SK-N-SH treated with all-trans-retinoic acid at 6 μM for 48 hours (cell line): ENCODE data around the gene ZNF426.
"Not testable (repeated sequence)": the region's sequence is repeated elsewhere in the genome, so short reads cannot be mapped to it uniquely, and the experiment has no call there.

Experiments used
- ATAC-seq: fragments of 200-7000 bp; cut with Tn5 transposase; 3 replicates; pipeline ENCODE4 v1.9.1; 2020; ENCODE audit warnings: mild to moderate bottlenecking, moderate library complexity
- ARNTL ChIP-seq: fragments of 450-650 bp; formaldehyde crosslinking; IDR thresholded peaks from 2 replicates; pipeline ENCODE4 v1.5.0; 2020; ENCODE audit warnings: low read depth, mild to moderate bottlenecking, moderate library complexity, borderline replicate concordance
- BACH2 ChIP-seq: fragments of 250-450 bp; sonication (Bioruptor Pico); IDR thresholded peaks from 2 replicates; pipeline ENCODE4 v1.9.0; 2021; ENCODE audit warnings: mild to moderate bottlenecking, borderline replicate concordance
- ESRRG ChIP-seq: fragments of 250-450 bp; sonication (Bioruptor Pico); IDR thresholded peaks from 2 replicates; pipeline ENCODE4 v1.6.1; 2021; ENCODE audit warnings: mild to moderate bottlenecking
- GLIS3 ChIP-seq: fragments of 250-450 bp; sonication (Bioruptor Pico); IDR thresholded peaks from 2 replicates; pipeline ENCODE4 v1.5.0; 2020; ENCODE audit warnings: mild to moderate bottlenecking, moderate library complexity
- ISL1 ChIP-seq: fragments of 250-450 bp; sonication (Bioruptor Pico); IDR thresholded peaks from 2 replicates; pipeline ENCODE4 v2.1.2; 2022; ENCODE audit warnings: mild to moderate bottlenecking, moderate library complexity
- OSR1 ChIP-seq: fragments of 250-450 bp; sonication (Bioruptor Pico); IDR thresholded peaks from 2 replicates; pipeline ENCODE4 v1.8.0; 2022; ENCODE audit warnings: moderate library complexity, mild to moderate bottlenecking, inconsistent platforms
- PPARA ChIP-seq: fragments of 250-450 bp; sonication (Bioruptor Pico); IDR thresholded peaks from 2 replicates; pipeline ENCODE4 v1.5.0; 2020; ENCODE audit warnings: mild to moderate bottlenecking, borderline replicate concordance
- RARB ChIP-seq: fragments of 250-450 bp; sonication (Bioruptor Pico); IDR thresholded peaks from 2 replicates; pipeline ENCODE4 v1.8.0; 2021; ENCODE audit warnings: mild to moderate bottlenecking, moderate library complexity
- SNAI2 ChIP-seq: fragments of 250-450 bp; sonication (Bioruptor Pico); IDR thresholded peaks from 2 replicates; pipeline ENCODE4 v1.5.0; 2020; ENCODE audit warnings: mild to moderate bottlenecking, moderate library complexity
- TCF4 ChIP-seq: fragments of 250-450 bp; sonication (Bioruptor Pico); IDR thresholded peaks from 2 replicates; pipeline ENCODE4 v1.8.0; 2021; ENCODE audit warnings: mild to moderate bottlenecking, moderate library complexity, borderline replicate concordance
- ZC3H10 ChIP-seq: fragments of 250-450 bp; sonication (Bioruptor Pico); IDR thresholded peaks from 2 replicates; pipeline ENCODE4 v1.5.1; 2021; ENCODE audit warnings: mild to moderate bottlenecking, moderate library complexity
- ZFP3 ChIP-seq: fragments of 250-450 bp; sonication (Bioruptor Pico); IDR thresholded peaks from 2 replicates; pipeline ENCODE4 v1.5.0; 2020; ENCODE audit warnings: mild to moderate bottlenecking, moderate library complexity
- ZFP30 ChIP-seq: fragments of 450-650 bp; formaldehyde crosslinking; IDR thresholded peaks from 2 replicates; pipeline ENCODE4 v1.5.0; 2022; ENCODE audit warnings: mild to moderate bottlenecking, moderate library complexity
- ZNF565 ChIP-seq: fragments of 450-650 bp; formaldehyde crosslinking; conservative IDR thresholded peaks from 2 replicates; pipeline ENCODE4 v1.5.0; 2020; ENCODE audit warnings: low read depth, mild to moderate bottlenecking, moderate library complexity
- ZNF70 ChIP-seq: fragments of 450-650 bp; formaldehyde crosslinking; IDR thresholded peaks from 2 replicates; pipeline ENCODE4 v1.5.0; 2020; ENCODE audit warnings: mild to moderate bottlenecking, moderate library complexity
- ZNF8 ChIP-seq: fragments of 450-650 bp; formaldehyde crosslinking; IDR thresholded peaks from 2 replicates; pipeline ENCODE4 v1.5.0; 2020; ENCODE audit warnings: mild to moderate bottlenecking, moderate library complexity
- TF ChIP-seq, protein P1 (sequence below): fragments of 250-450 bp; sonication (Bioruptor Pico); IDR thresholded peaks from 2 replicates; pipeline ENCODE4 v1.5.1; 2021; ENCODE audit warnings: mild to moderate bottlenecking, moderate library complexity
- TF ChIP-seq, protein P2 (sequence below): fragments of 250-450 bp; sonication (Bioruptor Pico); IDR thresholded peaks from 2 replicates; pipeline ENCODE4 v1.8.0; 2021; ENCODE audit warnings: low read depth, mild to moderate bottlenecking, moderate library complexity, borderline replicate concordance
- TF ChIP-seq, protein P3 (sequence below): fragments of 250-450 bp; sonication (Bioruptor Pico); IDR thresholded peaks from 2 replicates; pipeline ENCODE4 v1.8.0; 2020; ENCODE audit warnings: mild to moderate bottlenecking, moderate library complexity, borderline replicate concordance
- TF ChIP-seq, protein P4 (sequence below): fragments of 250-450 bp; sonication (Bioruptor Pico); IDR thresholded peaks from 2 replicates; pipeline ENCODE4 v1.5.1; 2020; ENCODE audit warnings: low read depth, mild to moderate bottlenecking, moderate library complexity

The ZNF426 gene

DNA sequence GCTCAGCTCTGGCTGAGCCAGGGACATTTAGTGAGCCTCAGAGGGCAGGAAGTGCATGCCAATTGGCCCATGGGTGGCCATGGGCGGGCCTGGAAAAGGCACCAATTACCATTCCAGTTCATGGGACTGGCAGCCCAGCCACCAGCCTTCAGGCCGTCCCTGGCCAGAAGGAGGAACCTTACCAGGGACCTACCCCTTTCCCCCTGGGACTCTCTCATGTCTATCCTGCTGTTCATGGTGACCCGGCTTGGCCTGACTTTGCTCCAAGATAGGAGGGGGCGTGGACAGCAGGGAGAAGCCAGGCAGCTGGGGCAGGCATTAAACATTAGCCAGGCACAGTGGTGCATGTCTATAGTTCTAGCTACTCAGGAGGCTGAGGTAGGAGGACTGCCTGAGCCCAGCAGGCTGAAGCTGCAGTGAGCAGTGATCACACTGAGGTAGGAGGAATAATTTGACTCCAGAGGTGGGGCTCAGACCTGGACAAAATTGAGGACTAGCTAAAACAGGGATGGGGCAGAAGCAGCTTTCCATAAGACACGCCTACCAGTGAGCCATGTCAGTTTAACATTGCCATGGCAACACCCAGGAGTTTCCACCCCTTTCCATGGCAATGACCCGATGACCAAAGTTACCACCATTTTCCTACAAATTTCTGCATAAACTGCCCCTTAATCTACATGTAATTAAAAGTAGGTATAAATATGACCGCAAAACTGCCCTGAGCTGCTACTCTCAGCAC is 14.3 kb upstream of the ZNF426 start:
- no peak for TF ChIP-seq ZFP3
- TF ChIP-seq ARNTL = no peak
- no peak for TF ChIP-seq BACH2 (CRISPR knock-in tag)
- no peak for TF ChIP-seq ZNF70
- TF ChIP-seq GLIS3 (CRISPR knock-in tag) = no peak
- no peak for TF ChIP-seq ZFP30 (CRISPR knock-in tag)
- TF ChIP-seq, protein P1, sequence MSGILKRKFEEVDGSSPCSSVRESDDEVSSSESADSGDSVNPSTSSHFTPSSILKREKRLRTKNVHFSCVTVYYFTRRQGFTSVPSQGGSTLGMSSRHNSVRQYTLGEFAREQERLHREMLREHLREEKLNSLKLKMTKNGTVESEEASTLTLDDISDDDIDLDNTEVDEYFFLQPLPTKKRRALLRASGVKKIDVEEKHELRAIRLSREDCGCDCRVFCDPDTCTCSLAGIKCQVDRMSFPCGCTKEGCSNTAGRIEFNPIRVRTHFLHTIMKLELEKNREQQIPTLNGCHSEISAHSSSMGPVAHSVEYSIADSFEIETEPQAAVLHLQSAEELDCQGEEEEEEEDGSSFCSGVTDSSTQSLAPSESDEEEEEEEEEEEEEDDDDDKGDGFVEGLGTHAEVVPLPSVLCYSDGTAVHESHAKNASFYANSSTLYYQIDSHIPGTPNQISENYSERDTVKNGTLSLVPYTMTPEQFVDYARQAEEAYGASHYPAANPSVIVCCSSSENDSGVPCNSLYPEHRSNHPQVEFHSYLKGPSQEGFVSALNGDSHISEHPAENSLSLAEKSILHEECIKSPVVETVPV (CRISPR knock-in tag) = no peak

DNA sequence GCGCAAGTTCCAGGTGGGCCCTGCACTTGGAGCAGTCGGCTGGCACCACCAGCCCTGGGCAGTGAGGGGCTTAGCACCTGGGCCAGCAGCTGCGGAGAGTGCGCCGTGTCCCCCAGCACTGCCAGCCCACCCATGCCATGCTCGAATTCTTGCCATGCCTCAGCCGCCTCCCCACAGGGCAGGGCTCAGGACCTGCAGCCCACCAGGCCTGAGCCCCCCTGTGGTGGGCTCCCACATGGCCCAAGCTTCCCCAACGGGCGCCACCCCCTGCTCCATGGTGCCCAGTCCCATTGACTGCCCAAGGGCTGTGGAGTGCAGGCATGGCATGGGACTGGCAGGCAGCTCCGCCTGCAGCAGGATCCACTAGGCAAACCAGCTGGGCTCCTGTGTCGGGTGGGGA is 9.4 kb upstream of the ZNF426 start:
- TF ChIP-seq SNAI2 = no peak
- TF ChIP-seq, all 23 proteins: peak for 0
- ATAC-seq = no peak

More for the DNA sequence above, 14.3 kb upstream of the ZNF426 start:
- no peak for ATAC-seq

DNA sequence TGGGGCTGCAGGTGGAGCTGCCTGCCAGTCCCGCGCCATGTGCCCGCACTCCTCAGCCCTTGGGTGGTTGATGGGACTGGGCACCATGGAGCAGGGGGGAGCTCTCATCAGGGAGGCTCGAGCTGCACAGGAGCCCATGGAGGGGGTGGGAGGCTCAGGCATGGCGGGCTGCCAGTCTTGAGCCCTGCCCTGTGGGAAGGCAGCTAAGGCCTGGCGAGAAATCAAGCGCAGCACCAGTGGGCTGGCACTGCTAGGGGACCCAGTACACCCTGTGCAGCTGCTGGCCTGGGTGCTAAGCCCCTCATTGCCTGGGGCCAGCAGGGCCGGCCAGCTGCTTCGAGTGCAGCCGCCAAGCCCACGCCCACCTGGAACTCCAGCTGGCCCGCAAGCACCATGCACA is 2.8 kb upstream of the ZNF426 start:
- not testable (repeated sequence) for ATAC-seq

DNA sequence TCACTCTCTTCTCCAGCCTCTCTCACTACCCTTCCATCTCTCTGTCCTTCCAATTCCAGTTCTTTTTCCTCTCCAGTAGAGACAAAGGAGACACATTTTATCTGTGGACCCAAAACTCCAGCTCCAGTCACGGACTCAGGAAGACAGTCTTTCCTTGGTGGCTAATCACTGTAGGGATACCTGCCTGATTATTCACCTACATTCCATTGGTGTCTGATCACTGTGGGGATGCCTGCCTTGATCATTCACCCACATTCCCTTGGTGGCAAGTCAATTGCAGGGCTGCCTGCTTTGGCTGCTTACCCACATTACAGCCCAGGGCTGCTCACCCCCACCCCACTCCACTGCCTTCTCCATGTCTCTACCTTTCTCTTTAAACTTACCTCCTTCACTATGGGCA is 1.5 kb upstream of the ZNF426 start:
- ATAC-seq = not testable (repeated sequence)

DNA sequence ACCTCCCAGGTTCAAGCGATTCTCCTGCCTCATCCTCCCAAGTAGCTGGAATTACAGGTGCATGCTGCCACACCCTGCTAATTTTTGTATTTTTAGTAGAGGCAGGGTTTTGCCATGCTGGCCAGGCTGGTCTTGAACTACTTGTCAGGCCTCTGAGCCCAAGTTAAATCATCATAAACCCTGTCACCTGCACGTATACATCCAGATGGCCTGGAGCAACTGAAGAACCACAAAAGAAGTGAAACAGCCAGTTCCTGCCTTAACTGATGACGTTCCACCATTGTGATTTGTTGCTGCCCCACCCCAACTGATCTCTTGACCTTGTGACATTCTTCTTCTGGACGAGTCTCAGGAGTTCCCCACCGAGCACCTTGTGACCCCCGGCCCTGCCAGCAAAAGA is 756 bp upstream of the ZNF426 start:
- not testable (repeated sequence) for ATAC-seq

DNA sequence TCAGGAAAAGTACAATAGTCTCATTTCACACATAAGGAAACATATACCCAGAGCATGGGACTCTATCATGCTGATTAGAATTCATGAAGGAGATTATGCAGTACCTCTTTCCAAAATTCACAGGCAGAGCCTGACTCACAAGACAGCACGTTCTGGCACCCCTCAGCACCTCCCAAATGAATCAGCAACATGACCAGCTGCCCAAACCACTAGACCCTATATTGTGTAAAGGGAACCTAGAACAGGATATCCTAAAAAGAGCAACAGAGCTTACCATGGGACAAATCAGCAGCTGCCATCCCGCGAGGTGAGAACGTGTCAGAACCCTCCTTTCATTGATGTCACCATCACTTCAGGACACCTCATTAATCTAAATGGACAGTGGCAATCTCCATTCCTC is 2.5 kb downstream of the ZNF426 start:
- TF ChIP-seq ISL1 (CRISPR knock-in tag) = no peak
- TF ChIP-seq ZC3H10 = no peak
- no peak for TF ChIP-seq ZNF565
- TF ChIP-seq, protein P2, sequence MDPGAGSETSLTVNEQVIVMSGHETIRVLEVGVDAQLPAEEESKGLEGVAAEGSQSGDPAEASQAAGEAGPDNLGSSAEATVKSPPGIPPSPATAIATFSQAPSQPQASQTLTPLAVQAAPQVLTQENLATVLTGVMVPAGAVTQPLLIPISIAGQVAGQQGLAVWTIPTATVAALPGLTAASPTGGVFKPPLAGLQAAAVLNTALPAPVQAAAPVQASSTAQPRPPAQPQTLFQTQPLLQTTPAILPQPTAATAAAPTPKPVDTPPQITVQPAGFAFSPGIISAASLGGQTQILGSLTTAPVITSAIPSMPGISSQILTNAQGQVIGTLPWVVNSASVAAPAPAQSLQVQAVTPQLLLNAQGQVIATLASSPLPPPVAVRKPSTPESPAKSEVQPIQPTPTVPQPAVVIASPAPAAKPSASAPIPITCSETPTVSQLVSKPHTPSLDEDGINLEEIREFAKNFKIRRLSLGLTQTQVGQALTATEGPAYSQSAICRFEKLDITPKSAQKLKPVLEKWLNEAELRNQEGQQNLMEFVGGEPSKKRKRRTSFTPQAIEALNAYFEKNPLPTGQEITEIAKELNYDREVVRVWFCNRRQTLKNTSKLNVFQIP (CRISPR knock-in tag) = no peak
- no peak for TF ChIP-seq OSR1 (CRISPR knock-in tag)
- TF ChIP-seq, protein P3, sequence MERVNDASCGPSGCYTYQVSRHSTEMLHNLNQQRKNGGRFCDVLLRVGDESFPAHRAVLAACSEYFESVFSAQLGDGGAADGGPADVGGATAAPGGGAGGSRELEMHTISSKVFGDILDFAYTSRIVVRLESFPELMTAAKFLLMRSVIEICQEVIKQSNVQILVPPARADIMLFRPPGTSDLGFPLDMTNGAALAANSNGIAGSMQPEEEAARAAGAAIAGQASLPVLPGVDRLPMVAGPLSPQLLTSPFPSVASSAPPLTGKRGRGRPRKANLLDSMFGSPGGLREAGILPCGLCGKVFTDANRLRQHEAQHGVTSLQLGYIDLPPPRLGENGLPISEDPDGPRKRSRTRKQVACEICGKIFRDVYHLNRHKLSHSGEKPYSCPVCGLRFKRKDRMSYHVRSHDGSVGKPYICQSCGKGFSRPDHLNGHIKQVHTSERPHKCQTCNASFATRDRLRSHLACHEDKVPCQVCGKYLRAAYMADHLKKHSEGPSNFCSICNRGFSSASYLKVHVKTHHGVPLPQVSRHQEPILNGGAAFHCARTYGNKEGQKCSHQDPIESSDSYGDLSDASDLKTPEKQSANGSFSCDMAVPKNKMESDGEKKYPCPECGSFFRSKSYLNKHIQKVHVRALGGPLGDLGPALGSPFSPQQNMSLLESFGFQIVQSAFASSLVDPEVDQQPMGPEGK (CRISPR knock-in tag) = no peak
- no peak for TF ChIP-seq ZFP30 (CRISPR knock-in tag)
- TF ChIP-seq, all 23 proteins: peak for 0
- no peak for ATAC-seq

- no peak for TF ChIP-seq ZNF565
- TF ChIP-seq SNAI2 = no peak
- TF ChIP-seq, protein P1 (CRISPR knock-in tag) = no peak
- TF ChIP-seq ZNF70 = no peak
- TF ChIP-seq, protein P4, sequence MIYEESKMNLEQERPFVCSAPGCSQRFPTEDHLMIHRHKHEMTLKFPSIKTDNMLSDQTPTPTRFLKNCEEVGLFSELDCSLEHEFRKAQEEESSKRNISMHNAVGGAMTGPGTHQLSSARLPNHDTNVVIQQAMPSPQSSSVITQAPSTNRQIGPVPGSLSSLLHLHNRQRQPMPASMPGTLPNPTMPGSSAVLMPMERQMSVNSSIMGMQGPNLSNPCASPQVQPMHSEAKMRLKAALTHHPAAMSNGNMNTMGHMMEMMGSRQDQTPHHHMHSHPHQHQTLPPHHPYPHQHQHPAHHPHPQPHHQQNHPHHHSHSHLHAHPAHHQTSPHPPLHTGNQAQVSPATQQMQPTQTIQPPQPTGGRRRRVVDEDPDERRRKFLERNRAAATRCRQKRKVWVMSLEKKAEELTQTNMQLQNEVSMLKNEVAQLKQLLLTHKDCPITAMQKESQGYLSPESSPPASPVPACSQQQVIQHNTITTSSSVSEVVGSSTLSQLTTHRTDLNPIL (CRISPR knock-in tag) = no peak
- no peak for TF ChIP-seq ESRRG (CRISPR knock-in tag)
- no peak for TF ChIP-seq RARB
- no peak for TF ChIP-seq ZNF8 (CRISPR knock-in tag)
- TF ChIP-seq PPARA (CRISPR knock-in tag) = no peak
- no peak for TF ChIP-seq TCF4 (CRISPR knock-in tag)
- no peak for TF ChIP-seq OSR1 (CRISPR knock-in tag)
- no peak for TF ChIP-seq ARNTL
- TF ChIP-seq ISL1 (CRISPR knock-in tag) = no peak
- ATAC-seq = no peak
Observed at GRCh38 chr19:9531933-9532332, 6.5 kb downstream of the ZNF426 start.
